Neural cell (in vitro differentiated cells): ENCODE data around the gene DPEP2NB. TPM values are rescaled to one million over a fixed set of nuclear protein-coding genes. Genes with fewer than 3 reads are reported as not detected.

Source experiments
- H2AFZ ChIP-seq: fragments of 200-600, 300-800 bp; sonication (generic), shearing (Covaris generic); 2 replicates; pipeline ENCODE4 v1.6.0; 2014; ENCODE audit warnings: low read depth, mild to moderate bottlenecking, antibody characterized with exemption, low read length, moderate library complexity
- H3F3A ChIP-seq: fragments of 200-600 bp; shearing (Covaris generic); 2 replicates; pipeline ENCODE4 v1.6.1; 2016; ENCODE audit warnings: mild to moderate bottlenecking, moderate library complexity, mixed read lengths, antibody characterized with exemption, low read length; ENCODE audit not compliant: insufficient read depth, poor library complexity, severe bottlenecking
- H3K27ac ChIP-seq: fragments of 200-600, 300-800 bp; sonication (generic), shearing (Covaris generic); 2 replicates; pipeline ENCODE4 v1.5.1; 2014; ENCODE audit warnings: mild to moderate bottlenecking, low read length, moderate library complexity
- H3K27me3 ChIP-seq: fragments of 300-800, 200-600 bp; sonication (generic), shearing (Covaris generic); 2 replicates; pipeline ENCODE4 v1.6.0; 2014; ENCODE audit warnings: mild to moderate bottlenecking, low read depth, low read length, moderate library complexity; ENCODE audit not compliant: insufficient read depth
- H3K36me3 ChIP-seq: fragments of 300-800, 200-600 bp; sonication (generic), shearing (Covaris generic); 2 replicates; pipeline ENCODE4 v1.5.1; 2014; ENCODE audit warnings: mild to moderate bottlenecking, antibody characterized with exemption, low read length, moderate library complexity; ENCODE audit not compliant: insufficient read depth
- H3K4me2 ChIP-seq: fragments of 300-800, 200-600 bp; sonication (generic), shearing (Covaris generic); 2 replicates; pipeline ENCODE4 v1.6.0; 2014; ENCODE audit warnings: mild to moderate bottlenecking, low read length
- H3K4me3 ChIP-seq: fragments of 300-800, 200-600 bp; sonication (generic), shearing (Covaris generic); 2 replicates; pipeline ENCODE4 v1.5.1; 2014; ENCODE audit warnings: mild to moderate bottlenecking, low read length, moderate library complexity
- H3K79me2 ChIP-seq: fragments of 200-600 bp; shearing (Covaris generic); replicated peaks from 2 replicates; pipeline ENCODE4 v1.6.0; 2014; ENCODE audit warnings: mild to moderate bottlenecking, low read length, moderate library complexity; ENCODE audit not compliant: insufficient read depth
- H3K9ac ChIP-seq: fragments of 300-800, 200-600 bp; sonication (generic), shearing (Covaris generic); 2 replicates; pipeline ENCODE4 v1.6.1; 2016; ENCODE audit warnings: mild to moderate bottlenecking, low read length, mixed read lengths
- H3K9me2 ChIP-seq: fragments of 200-600 bp; shearing (Covaris generic); 2 replicates; pipeline ENCODE4 v1.6.1; 2016; ENCODE audit warnings: mild to moderate bottlenecking, low read length, mixed read lengths; ENCODE audit not compliant: insufficient read depth
- H3K9me3 ChIP-seq: fragments of 200-600, 300-800 bp; sonication (generic), shearing (Covaris generic); 2 replicates; pipeline ENCODE4 v1.6.1; 2016; ENCODE audit warnings: mild to moderate bottlenecking, mixed run types, low read length, moderate library complexity, mixed read lengths
- H4K20me1 ChIP-seq: fragments of 200-600 bp; shearing (Covaris generic); 2 replicates; pipeline ENCODE4 v1.6.1; 2016; ENCODE audit warnings: mild to moderate bottlenecking, mixed run types; ENCODE audit not compliant: insufficient read depth
- EP300 ChIP-seq: fragments of 450-650 bp; conservative IDR thresholded peaks from 2 replicates; pipeline ENCODE4 v1.6.1; 2014; ENCODE audit warnings: antibody characterized with exemption, mild to moderate bottlenecking, moderate library complexity; ENCODE audit not compliant: poor library complexity, severe bottlenecking
- EZH2 ChIP-seq: fragments of 200-600, 300-800 bp; shearing (Covaris generic), sonication (generic); IDR thresholded peaks from 2 replicates; pipeline ENCODE4 v1.6.1; 2014; ENCODE audit warnings: antibody characterized with exemption, low read length, borderline replicate concordance, mild to moderate bottlenecking; ENCODE audit not compliant: insufficient read depth, poor library complexity, severe bottlenecking
- MXI1 ChIP-seq: fragments of 450-650 bp; conservative IDR thresholded peaks from 2 replicates; pipeline ENCODE4 v1.6.1; 2014; ENCODE audit warnings: antibody characterized with exemption, mild to moderate bottlenecking; ENCODE audit not compliant: poor library complexity, severe bottlenecking
- POLR2AphosphoS5 ChIP-seq: IDR thresholded peaks from 2 replicates; pipeline ENCODE4 v1.6.1; 2012
- RAD21 ChIP-seq: fragments of 450-650 bp; conservative IDR thresholded peaks from 2 replicates; pipeline ENCODE4 v1.6.1; 2014; ENCODE audit warnings: antibody characterized with exemption, mild to moderate bottlenecking, moderate library complexity
- SMC3 ChIP-seq: fragments of 450-650 bp; conservative IDR thresholded peaks from 2 replicates; pipeline ENCODE4 v1.6.1; 2014; ENCODE audit warnings: antibody characterized with exemption, mild to moderate bottlenecking, moderate library complexity; ENCODE audit not compliant: poor library complexity
- TAF1 ChIP-seq: IDR thresholded peaks from 2 replicates; pipeline ENCODE4 v1.6.1; 2012; ENCODE audit warnings: low read depth
- polyA plus RNA-seq: library from polyadenylated mRNA; depleted of rRNA; stranded (reverse); fragments of >200 nt; gene quantifications from 2 replicates; pipeline ENCODE4 v1.2.3, GENCODE V29; 2014
- TF ChIP-seq, protein P1 (sequence below): IDR thresholded peaks from 2 replicates; pipeline ENCODE4 v1.6.1; 2012; ENCODE audit warnings: borderline replicate concordance
- TF ChIP-seq, protein P2 (sequence below): fragments of 450-650 bp; IDR thresholded peaks from 2 replicates; pipeline ENCODE4 v1.5.1; 2014; ENCODE audit warnings: antibody characterized with exemption, mild to moderate bottlenecking, moderate library complexity; ENCODE audit not compliant: poor library complexity, severe bottlenecking

DPEP2NB gene
- polyA plus RNA-seq, 1 donor from 2014 or later, result not detected

DNA sequence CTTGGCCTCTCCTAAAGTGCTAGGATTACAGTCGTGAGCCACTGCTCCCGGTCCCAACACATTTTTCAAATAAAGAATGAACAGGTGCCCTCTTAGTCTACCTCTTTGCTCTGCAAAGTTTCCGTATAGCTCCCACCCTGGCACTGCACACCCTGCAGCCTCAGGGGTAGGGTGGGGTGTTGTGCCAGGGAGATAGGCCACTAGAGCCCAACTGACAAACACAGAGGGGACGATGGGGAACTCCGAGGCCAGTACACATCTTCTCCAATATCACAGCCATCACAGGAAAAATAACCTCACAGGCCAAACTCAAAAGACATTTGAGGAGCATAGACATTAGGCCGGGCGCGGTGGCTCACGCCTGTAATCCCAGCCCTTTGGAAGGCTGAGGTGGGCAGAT is 44.6 kb downstream of the DPEP2NB start:
- TF ChIP-seq MXI1, result no peak
- TF ChIP-seq RAD21, result no peak
- TF ChIP-seq EP300, result no peak
- TF ChIP-seq, protein P1, sequence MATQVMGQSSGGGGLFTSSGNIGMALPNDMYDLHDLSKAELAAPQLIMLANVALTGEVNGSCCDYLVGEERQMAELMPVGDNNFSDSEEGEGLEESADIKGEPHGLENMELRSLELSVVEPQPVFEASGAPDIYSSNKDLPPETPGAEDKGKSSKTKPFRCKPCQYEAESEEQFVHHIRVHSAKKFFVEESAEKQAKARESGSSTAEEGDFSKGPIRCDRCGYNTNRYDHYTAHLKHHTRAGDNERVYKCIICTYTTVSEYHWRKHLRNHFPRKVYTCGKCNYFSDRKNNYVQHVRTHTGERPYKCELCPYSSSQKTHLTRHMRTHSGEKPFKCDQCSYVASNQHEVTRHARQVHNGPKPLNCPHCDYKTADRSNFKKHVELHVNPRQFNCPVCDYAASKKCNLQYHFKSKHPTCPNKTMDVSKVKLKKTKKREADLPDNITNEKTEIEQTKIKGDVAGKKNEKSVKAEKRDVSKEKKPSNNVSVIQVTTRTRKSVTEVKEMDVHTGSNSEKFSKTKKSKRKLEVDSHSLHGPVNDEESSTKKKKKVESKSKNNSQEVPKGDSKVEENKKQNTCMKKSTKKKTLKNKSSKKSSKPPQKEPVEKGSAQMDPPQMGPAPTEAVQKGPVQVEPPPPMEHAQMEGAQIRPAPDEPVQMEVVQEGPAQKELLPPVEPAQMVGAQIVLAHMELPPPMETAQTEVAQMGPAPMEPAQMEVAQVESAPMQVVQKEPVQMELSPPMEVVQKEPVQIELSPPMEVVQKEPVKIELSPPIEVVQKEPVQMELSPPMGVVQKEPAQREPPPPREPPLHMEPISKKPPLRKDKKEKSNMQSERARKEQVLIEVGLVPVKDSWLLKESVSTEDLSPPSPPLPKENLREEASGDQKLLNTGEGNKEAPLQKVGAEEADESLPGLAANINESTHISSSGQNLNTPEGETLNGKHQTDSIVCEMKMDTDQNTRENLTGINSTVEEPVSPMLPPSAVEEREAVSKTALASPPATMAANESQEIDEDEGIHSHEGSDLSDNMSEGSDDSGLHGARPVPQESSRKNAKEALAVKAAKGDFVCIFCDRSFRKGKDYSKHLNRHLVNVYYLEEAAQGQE, result no peak
- TF ChIP-seq TAF1, result no peak
- TF ChIP-seq, protein P2, sequence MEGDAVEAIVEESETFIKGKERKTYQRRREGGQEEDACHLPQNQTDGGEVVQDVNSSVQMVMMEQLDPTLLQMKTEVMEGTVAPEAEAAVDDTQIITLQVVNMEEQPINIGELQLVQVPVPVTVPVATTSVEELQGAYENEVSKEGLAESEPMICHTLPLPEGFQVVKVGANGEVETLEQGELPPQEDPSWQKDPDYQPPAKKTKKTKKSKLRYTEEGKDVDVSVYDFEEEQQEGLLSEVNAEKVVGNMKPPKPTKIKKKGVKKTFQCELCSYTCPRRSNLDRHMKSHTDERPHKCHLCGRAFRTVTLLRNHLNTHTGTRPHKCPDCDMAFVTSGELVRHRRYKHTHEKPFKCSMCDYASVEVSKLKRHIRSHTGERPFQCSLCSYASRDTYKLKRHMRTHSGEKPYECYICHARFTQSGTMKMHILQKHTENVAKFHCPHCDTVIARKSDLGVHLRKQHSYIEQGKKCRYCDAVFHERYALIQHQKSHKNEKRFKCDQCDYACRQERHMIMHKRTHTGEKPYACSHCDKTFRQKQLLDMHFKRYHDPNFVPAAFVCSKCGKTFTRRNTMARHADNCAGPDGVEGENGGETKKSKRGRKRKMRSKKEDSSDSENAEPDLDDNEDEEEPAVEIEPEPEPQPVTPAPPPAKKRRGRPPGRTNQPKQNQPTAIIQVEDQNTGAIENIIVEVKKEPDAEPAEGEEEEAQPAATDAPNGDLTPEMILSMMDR, result no peak
- TF ChIP-seq SMC3, result no peak
- TF ChIP-seq POLR2AphosphoS5, result no peak
- TF ChIP-seq EZH2, result no peak
- H2AFZ ChIP-seq, result no peak overlapping the region
- no peaks in the 10 kb centered on the region for H3K9me2 ChIP-seq
- H3K9ac ChIP-seq, result no peak overlapping the region
- H3K36me3 ChIP-seq, result no peaks in the 10 kb centered on the region
- H3K9me3 ChIP-seq, result no peaks in the 10 kb centered on the region
- H3K4me2 ChIP-seq, result no peak overlapping the region
- no peaks in the 10 kb centered on the region for H4K20me1 ChIP-seq
- H3K4me3 ChIP-seq, result no peak overlapping the region
- H3K27ac ChIP-seq, result no peak overlapping the region
- no peaks in the 10 kb centered on the region for H3F3A ChIP-seq
- H3K79me2 ChIP-seq, result no peaks in the 10 kb centered on the region
- peaks cover 29% of the 10 kb centered on the region for H3K27me3 ChIP-seq

- H3F3A ChIP-seq, result no peaks in the 10 kb centered on the region
- H2AFZ ChIP-seq, result no peak overlapping the region
- no peak overlapping the region for H3K27ac ChIP-seq
- no peak overlapping the region for H3K9ac ChIP-seq
- H3K4me3 ChIP-seq, result no peak overlapping the region
- H3K79me2 ChIP-seq, result no peaks in the 10 kb centered on the region
- no peak overlapping the region for H3K4me2 ChIP-seq
- peaks cover 29% of the 10 kb centered on the region for H3K27me3 ChIP-seq
- TF ChIP-seq POLR2AphosphoS5 (no peak), TAF1 (no peak), EZH2 (no peak), SMC3 (no peak), MXI1 (no peak), EP300 (no peak), RAD21 (no peak)
- TF ChIP-seq, protein P2, result no peak
- TF ChIP-seq, protein P1, result no peak
- H4K20me1 ChIP-seq, result no peaks in the 10 kb centered on the region
- H3K9me2 ChIP-seq, result no peaks in the 10 kb centered on the region
- H3K9me3 ChIP-seq, result no peaks in the 10 kb centered on the region
- no peaks in the 10 kb centered on the region for H3K36me3 ChIP-seq
Measured at GRCh38 chr16:67969254-67970039, 46.3 kb downstream of the DPEP2NB start.
